Lung (tissue), 12 donors: Measurements from ENCODE around the gene SSH2. TPM values are rescaled to one million over a fixed set of nuclear protein-coding genes. Genes with fewer than 3 reads are reported as not detected.

Source experiments
- ATAC-seq: fragments of 200-7000 bp; cut with Tn5 transposase; one replicate; pipeline ENCODE4 v1.9.1; 2020; ENCODE audit warnings: moderate number of reproducible peaks; ENCODE audit not compliant: insufficient read depth, low FRiP score
- DNase-seq, 3 donors: peaks; one replicate each; pipeline ENCODE4 v3.0.0-alpha.2; 2013 to 2017
- H3K27ac ChIP-seq, 2 donors: one replicate each; pipeline ENCODE4 v1.5.1; 2013; ENCODE audit warnings: mild to moderate bottlenecking in 2 of 2, moderate library complexity in 2 of 2, control low read depth in 1 of 2, inconsistent platforms in 1 of 2, low read depth in 1 of 2, low read length in 1 of 2
- H3K27me3 ChIP-seq, 3 donors: one replicate each; pipeline ENCODE4 v1.5.1; 2013; ENCODE audit warnings: low read length in 2 of 3; ENCODE audit not compliant: control insufficient read depth in 3 of 3, insufficient read depth in 3 of 3
- H3K36me3 ChIP-seq, 4 donors: one replicate each; pipeline ENCODE4 v1.5.1; 2013; ENCODE audit warnings: low read length in 4 of 4, mild to moderate bottlenecking in 1 of 4, moderate library complexity in 1 of 4; ENCODE audit not compliant: control insufficient read depth in 4 of 4, insufficient read depth in 4 of 4
- H3K4me1 ChIP-seq, 5 donors: one replicate each; pipeline ENCODE4 v1.5.1; 2013; ENCODE audit warnings: low read length in 5 of 5, mild to moderate bottlenecking in 2 of 5, moderate library complexity in 1 of 5; ENCODE audit not compliant: control insufficient read depth in 5 of 5, insufficient read depth in 5 of 5
- H3K4me3 ChIP-seq: one replicate; pipeline ENCODE4 v1.5.1; 2013; ENCODE audit warnings: mild to moderate bottlenecking, control low read depth, moderate library complexity
- H3K9ac ChIP-seq, 2 donors: one replicate each; pipeline ENCODE4 v1.5.1; 2013; ENCODE audit warnings: low read length in 2 of 2, control low read depth in 1 of 2; ENCODE audit not compliant: insufficient read depth in 1 of 2
- H3K9me3 ChIP-seq, 4 donors: one replicate each; pipeline ENCODE4 v1.5.1; 2013; ENCODE audit warnings: low read length in 3 of 4, mild to moderate bottlenecking in 1 of 4, moderate library complexity in 1 of 4; ENCODE audit not compliant: control insufficient read depth in 4 of 4, insufficient read depth in 3 of 4
- CTCF ChIP-seq: IDR thresholded peaks from 2 replicates; pipeline ENCODE4 v1.5.1; 2012; ENCODE audit warnings: mild to moderate bottlenecking; ENCODE audit errors: control extremely low read depth, extremely low read depth
- WGBS, 2 donors: extraction: QIAGEN DNeasy Blood & Tissue Kit; methylation state at CpG; one replicate each; pipeline ENCODE4 v1.1.7; 2013; 5-methylcytosine and 5-hydroxymethylcytosine counted together
- polyA plus RNA-seq, 2 donors: library from polyadenylated mRNA; stranded (reverse); fragments of 200-250 nt; gene quantifications; one replicate each; pipeline ENCODE4 v1.2.1, GENCODE V29; 2013
- total RNA-seq, 2 donors: library from RNA; depleted of rRNA in 1 of 2; stranded (reverse); fragments of >200 nt in 1 of 2; gene quantifications; one replicate each; pipeline ENCODE4 v1.2.1, GENCODE V29; 2014 to 2021
- donor health status: control.
- donor health status: control.
- donor health status: Bipolar disorder and iron deficiency.
- donor health status: healthy.
- donor health status: DM: yes; HTN: yes; CAD: no.

The SSH2 gene
- total and polyA plus RNA-seq, 4 donors: 23.4 to 69.4 (median 41.1) TPM

GRCh38 chr17:29630630-29631193 lies 299.3 kb downstream of the SSH2 start:
- Histone ChIP-seq H3K9ac (no peak overlapping the region), H3K4me3 (no peak overlapping the region), H3K27ac (no peak overlapping the region), H3K9me3 (no peaks in the 10 kb centered on the region), H3K36me3 (peaks cover 15 to 30% (median 19%) of the 10 kb centered on the region in 4 donors), H3K4me1 (peaks cover 0 to 8% (median 0%) of the 10 kb centered on the region in 5 donors), H3K27me3 (no peaks in the 10 kb centered on the region)
- ATAC-seq (no peak), DNase-seq (no peak)
- no peak for TF ChIP-seq CTCF
- 89 to 94% methylated on average over 6 of the region's 6 CpGs for WGBS, 2 donors

- Histone ChIP-seq H3K27me3 (no peaks in the 10 kb centered on the region), H3K9me3 (no peaks in the 10 kb centered on the region), H3K4me1 (peaks cover 0 to 8% (median 0%) of the 10 kb centered on the region in 5 donors), H3K9ac (no peak overlapping the region), H3K4me3 (no peak overlapping the region), H3K36me3 (peaks cover 15 to 31% (median 18%) of the 10 kb centered on the region in 4 donors), H3K27ac (no peak overlapping the region)
- DNase-seq (no peak), ATAC-seq (no peak)
- WGBS, 2 donors: 63 to 82% methylated on average over 2 of the region's 2 CpGs
- TF ChIP-seq CTCF: no peak
Measured at GRCh38 chr17:29629839-29630238, 300.2 kb downstream of the SSH2 start.

GRCh38 chr17:29628644-29629043 lies 301.4 kb downstream of the SSH2 start:
- DNase-seq: no peak
- 83 to 89% methylated on average over 2 of the region's 2 CpGs for WGBS, 2 donors
- no peak for TF ChIP-seq CTCF
- no peak overlapping the region for H3K27ac ChIP-seq
- H3K9me3 ChIP-seq: no peaks in the 10 kb centered on the region
- no peak overlapping the region for H3K9ac ChIP-seq
- H3K4me1 ChIP-seq: peaks cover 0 to 4% (median 0%) of the 10 kb centered on the region in 5 donors
- ATAC-seq: no peak
- H3K36me3 ChIP-seq: peaks cover 13 to 28% (median 15%) of the 10 kb centered on the region in 4 donors
- no peak overlapping the region for H3K4me3 ChIP-seq
- H3K27me3 ChIP-seq: no peaks in the 10 kb centered on the region

- no peak overlapping the region for H3K27ac ChIP-seq
- H3K4me3 ChIP-seq: no peak overlapping the region
- no peak overlapping the region for H3K9ac ChIP-seq
- no peak for ATAC-seq
- H3K27me3 ChIP-seq: peaks cover 0 to 6% (median 5%) of the 10 kb centered on the region in 3 donors
- H3K9me3 ChIP-seq: no peaks in the 10 kb centered on the region
- peaks cover 0 to 4% (median 3%) of the 10 kb centered on the region in 5 donors for H3K4me1 ChIP-seq
- 88 to 89% methylated on average over 1 of the region's 1 CpG for WGBS, 2 donors
- H3K36me3 ChIP-seq: peaks cover 13 to 28% (median 15%) of the 10 kb centered on the region in 4 donors
- DNase-seq: no peak
- TF ChIP-seq CTCF: no peak
Measured at GRCh38 chr17:29627951-29628350, 302.1 kb downstream of the SSH2 start.
